A673 (cell line): Measurements from ENCODE around the gene LNX1.

ENCODE experiments used
- EZH2 ChIP-seq: fragments of 200-600 bp; sonication (generic); IDR thresholded peaks from 2 replicates; pipeline ENCODE4 v1.6.1; 2017; ENCODE audit warnings: borderline replicate concordance, low read depth, mild to moderate bottlenecking, mixed read lengths, antibody characterized with exemption, low read length; ENCODE audit not compliant: poor library complexity, severe bottlenecking
- TF ChIP-seq, protein P1 (sequence below): fragments of 300-800, 200-600 bp; sonication (generic); conservative IDR thresholded peaks from 2 replicates; pipeline ENCODE4 v1.5.1; 2017; ENCODE audit warnings: low read depth, mild to moderate bottlenecking, antibody characterized with exemption, low read length, moderate library complexity, mixed read lengths

DNA sequence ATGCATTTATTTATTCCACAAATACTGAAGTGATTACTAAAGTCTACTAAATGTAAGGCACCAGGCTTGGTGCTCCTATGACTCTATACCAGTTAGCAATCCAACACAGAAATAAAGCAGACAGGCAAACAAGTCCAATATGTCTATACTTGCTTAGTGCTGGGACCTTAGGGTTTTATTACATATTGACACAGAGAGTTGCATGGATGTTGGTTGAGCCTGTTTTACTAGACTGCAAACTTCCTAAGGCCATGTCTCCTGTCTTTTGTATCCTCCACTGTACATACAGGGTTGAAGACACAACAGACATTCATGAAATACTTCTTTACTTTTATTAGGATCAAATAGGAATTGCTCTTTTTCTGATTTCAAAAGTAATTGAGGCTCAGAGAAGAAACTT is 69.0 kb downstream of the LNX1 start:
- TF ChIP-seq, protein P1, sequence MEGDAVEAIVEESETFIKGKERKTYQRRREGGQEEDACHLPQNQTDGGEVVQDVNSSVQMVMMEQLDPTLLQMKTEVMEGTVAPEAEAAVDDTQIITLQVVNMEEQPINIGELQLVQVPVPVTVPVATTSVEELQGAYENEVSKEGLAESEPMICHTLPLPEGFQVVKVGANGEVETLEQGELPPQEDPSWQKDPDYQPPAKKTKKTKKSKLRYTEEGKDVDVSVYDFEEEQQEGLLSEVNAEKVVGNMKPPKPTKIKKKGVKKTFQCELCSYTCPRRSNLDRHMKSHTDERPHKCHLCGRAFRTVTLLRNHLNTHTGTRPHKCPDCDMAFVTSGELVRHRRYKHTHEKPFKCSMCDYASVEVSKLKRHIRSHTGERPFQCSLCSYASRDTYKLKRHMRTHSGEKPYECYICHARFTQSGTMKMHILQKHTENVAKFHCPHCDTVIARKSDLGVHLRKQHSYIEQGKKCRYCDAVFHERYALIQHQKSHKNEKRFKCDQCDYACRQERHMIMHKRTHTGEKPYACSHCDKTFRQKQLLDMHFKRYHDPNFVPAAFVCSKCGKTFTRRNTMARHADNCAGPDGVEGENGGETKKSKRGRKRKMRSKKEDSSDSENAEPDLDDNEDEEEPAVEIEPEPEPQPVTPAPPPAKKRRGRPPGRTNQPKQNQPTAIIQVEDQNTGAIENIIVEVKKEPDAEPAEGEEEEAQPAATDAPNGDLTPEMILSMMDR = no peak
- no peak for TF ChIP-seq EZH2
